HG02623 (cell line): ENCODE data around the gene CRABP2.

Source experiments
- ATAC-seq: cut with Tn5 transposase; IDR thresholded peaks from one replicate; pipeline ENCODE4 v1.9.1; 2021; ENCODE audit warnings: moderate library complexity; ENCODE audit not compliant: unreplicated experiment

CRABP2 gene

GRCh38 chr1:156742017-156742416 lies 36.6 kb upstream of the CRABP2 start:
- no peak for ATAC-seq

GRCh38 chr1:156741481-156741983 lies 36.1 kb upstream of the CRABP2 start:
- no peak for ATAC-seq

- peak; percentile 79 for ATAC-seq
Observed at GRCh38 chr1:156740741-156741480, 35.5 kb upstream of the CRABP2 start, which contains the start of gene MRPL24. Gene MRPL24 (minus strand): TSS chr1:156741088. CDS start chr1:156738704, 2,384 bp downstream.

- ATAC-seq: no peak
Observed at GRCh38 chr1:156740237-156740740, 34.9 kb upstream of the CRABP2 start.

GRCh38 chr1:156738916-156739315 lies 33.5 kb upstream of the CRABP2 start:
- no peak for ATAC-seq

- ATAC-seq: no peak
Observed at GRCh38 chr1:156738407-156738806, 33.0 kb upstream of the CRABP2 start.

- ATAC-seq: no peak
Observed at GRCh38 chr1:156733989-156734584, 28.7 kb upstream of the CRABP2 start.

GRCh38 chr1:156728599-156729462 lies 23.4 kb upstream of the CRABP2 start, which contains the start of gene ISG20L2:
Gene ISG20L2 (minus strand): TSS chr1:156728766. CDS start chr1:156727652, 1,114 bp downstream.
- peak; percentile 83 for ATAC-seq

GRCh38 chr1:156727926-156728598 lies 22.7 kb upstream of the CRABP2 start, which contains the start of gene METTL25B:
Gene METTL25B (plus strand): TSS chr1:156728469. CDS start chr1:156729105, 636 bp downstream.
- peak; percentile 52 for ATAC-seq

GRCh38 chr1:156727492-156727891 lies 22.1 kb upstream of the CRABP2 start:
- ATAC-seq: no peak

GRCh38 chr1:156726549-156727226 lies 21.3 kb upstream of the CRABP2 start:
- no peak for ATAC-seq

- ATAC-seq: no peak
Observed at GRCh38 chr1:156725683-156726280, 20.4 kb upstream of the CRABP2 start.

- ATAC-seq: no peak
Observed at GRCh38 chr1:156721535-156721934, 16.2 kb upstream of the CRABP2 start.

GRCh38 chr1:156721131-156721530 lies 15.7 kb upstream of the CRABP2 start:
- ATAC-seq: no peak

GRCh38 chr1:156717351-156717750 lies 12.0 kb upstream of the CRABP2 start:
- ATAC-seq: no peak

GRCh38 chr1:156714830-156715229 lies 9.4 kb upstream of the CRABP2 start:
- ATAC-seq: no peak

- ATAC-seq: no peak
Observed at GRCh38 chr1:156712626-156713025, 7.2 kb upstream of the CRABP2 start.

GRCh38 chr1:156711011-156711817 lies 5.8 kb upstream of the CRABP2 start:
- ATAC-seq: no peak
